Stomach (tissue), 4 donors: ENCODE results near the gene SELENOK.

Experiments used
- EP300 ChIP-seq: sonication (generic); formaldehyde crosslinking; IDR thresholded peaks from one replicate; pipeline ENCODE4 v1.6.1; 2017; ENCODE audit warnings: antibody characterized with exemption
- POLR2A ChIP-seq, 4 donors: fragments of 450-650 bp; IDR thresholded peaks; one replicate each; pipeline ENCODE4 v1.6.1; 2016; ENCODE audit warnings: antibody characterized with exemption in 4 of 4, control low read depth in 2 of 4, mild to moderate bottlenecking in 1 of 4, moderate library complexity in 1 of 4
- TF ChIP-seq, protein P1 (sequence below), 7 experiments: fragments of 450-650 bp in 4 of 7; fragments of 200-600 bp in 3 of 7; sonication (generic) in 3 of 7; IDR thresholded peaks; one replicate each; pipeline ENCODE4 v1.5.1; 2016 to 2019; ENCODE audit warnings: antibody characterized with exemption in 7 of 7, control low read depth in 2 of 7, mild to moderate bottlenecking in 1 of 7

DNA sequence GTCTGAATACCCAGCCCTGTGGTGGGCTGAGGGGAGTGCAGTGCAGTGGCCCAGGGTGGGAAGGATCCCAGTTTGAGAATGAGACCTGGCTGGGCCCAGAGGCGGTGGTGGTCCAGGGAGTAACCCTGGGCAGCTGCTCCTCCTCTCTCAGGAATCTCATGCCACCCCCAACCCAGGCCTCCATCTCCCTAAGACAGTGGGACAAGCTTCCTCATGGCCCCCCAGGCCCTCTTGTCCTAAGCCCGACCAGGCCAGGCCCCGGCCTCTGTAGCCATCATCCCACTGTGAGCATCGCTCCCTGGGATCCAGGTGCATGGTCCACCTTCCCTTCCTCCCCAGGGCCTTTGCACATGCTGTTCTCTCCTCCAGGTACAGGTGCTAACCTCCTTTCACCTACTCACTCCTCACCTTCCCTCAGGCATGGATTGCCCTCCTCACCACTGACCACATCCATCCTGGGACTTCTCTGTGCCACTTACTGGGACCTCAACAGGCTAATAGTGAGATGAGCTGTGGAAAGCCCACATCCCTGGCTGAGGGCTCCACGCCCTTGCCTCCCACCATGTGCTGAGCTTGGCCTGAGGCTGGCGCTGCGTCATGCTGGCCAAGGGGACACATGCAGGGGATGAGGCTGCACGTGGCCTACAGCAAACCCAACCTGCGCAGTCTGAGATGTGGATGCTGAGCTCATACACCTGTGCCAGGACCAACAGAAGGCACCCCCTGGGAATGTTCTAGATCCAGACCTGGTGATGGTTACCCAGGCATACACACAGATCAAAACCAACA lies 55.4 kb downstream of the SELENOK start:
- TF ChIP-seq, protein P1, sequence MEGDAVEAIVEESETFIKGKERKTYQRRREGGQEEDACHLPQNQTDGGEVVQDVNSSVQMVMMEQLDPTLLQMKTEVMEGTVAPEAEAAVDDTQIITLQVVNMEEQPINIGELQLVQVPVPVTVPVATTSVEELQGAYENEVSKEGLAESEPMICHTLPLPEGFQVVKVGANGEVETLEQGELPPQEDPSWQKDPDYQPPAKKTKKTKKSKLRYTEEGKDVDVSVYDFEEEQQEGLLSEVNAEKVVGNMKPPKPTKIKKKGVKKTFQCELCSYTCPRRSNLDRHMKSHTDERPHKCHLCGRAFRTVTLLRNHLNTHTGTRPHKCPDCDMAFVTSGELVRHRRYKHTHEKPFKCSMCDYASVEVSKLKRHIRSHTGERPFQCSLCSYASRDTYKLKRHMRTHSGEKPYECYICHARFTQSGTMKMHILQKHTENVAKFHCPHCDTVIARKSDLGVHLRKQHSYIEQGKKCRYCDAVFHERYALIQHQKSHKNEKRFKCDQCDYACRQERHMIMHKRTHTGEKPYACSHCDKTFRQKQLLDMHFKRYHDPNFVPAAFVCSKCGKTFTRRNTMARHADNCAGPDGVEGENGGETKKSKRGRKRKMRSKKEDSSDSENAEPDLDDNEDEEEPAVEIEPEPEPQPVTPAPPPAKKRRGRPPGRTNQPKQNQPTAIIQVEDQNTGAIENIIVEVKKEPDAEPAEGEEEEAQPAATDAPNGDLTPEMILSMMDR (IDR thresholded peaks at IDR 0.05), result no peak
- no peak for TF ChIP-seq POLR2A (IDR thresholded peaks at IDR 0.05)
- TF ChIP-seq EP300, result no peak
